ENCODE measurements around the gene CHPT1.

CHPT1 gene

DNA sequence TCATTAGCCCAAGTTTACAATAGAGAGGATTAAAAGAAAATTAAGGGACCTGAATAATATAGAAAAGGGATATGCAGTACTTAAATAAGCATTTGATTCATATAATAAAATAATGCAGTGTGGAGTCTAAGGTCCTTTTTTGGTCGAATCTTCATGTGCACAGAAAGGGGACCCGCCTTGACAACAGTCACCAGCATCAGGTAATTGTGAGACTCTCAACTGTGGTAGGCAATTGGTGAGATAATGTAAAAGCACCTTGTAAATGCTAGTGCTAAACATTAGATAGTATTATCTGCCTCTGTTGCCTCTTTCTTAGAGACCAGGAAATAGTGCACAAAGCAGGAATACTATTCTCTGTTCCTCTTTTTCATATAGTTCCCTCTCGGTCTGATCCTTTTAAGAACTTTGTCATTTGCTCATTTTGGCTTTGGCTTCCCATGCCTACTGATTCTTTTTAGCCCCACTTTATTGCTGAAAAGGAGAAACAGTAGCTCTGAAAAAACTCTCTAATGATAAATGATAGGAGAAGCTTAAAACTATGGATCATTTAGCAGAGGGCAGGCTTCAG, 17.5 kb downstream of the CHPT1 start:
- peaks cover 19% of the 10 kb centered on the region for H3K36me3 Mint-ChIP-seq (ENCODE audit: low read depth)
- H3K9me3 Mint-ChIP-seq, result peaks cover 16% of the 10 kb centered on the region
- DNase-seq, result no peak
- H3K27ac Mint-ChIP-seq, result no peak overlapping the region
- TF ChIP-seq, protein P1, sequence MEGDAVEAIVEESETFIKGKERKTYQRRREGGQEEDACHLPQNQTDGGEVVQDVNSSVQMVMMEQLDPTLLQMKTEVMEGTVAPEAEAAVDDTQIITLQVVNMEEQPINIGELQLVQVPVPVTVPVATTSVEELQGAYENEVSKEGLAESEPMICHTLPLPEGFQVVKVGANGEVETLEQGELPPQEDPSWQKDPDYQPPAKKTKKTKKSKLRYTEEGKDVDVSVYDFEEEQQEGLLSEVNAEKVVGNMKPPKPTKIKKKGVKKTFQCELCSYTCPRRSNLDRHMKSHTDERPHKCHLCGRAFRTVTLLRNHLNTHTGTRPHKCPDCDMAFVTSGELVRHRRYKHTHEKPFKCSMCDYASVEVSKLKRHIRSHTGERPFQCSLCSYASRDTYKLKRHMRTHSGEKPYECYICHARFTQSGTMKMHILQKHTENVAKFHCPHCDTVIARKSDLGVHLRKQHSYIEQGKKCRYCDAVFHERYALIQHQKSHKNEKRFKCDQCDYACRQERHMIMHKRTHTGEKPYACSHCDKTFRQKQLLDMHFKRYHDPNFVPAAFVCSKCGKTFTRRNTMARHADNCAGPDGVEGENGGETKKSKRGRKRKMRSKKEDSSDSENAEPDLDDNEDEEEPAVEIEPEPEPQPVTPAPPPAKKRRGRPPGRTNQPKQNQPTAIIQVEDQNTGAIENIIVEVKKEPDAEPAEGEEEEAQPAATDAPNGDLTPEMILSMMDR (IDR thresholded peaks at IDR 0.05), result no peak
- H3K4me1 Mint-ChIP-seq, result peaks cover 45% of the 10 kb centered on the region
- no peak overlapping the region for H3K4me3 Mint-ChIP-seq
- no peaks in the 10 kb centered on the region for H3K27me3 Mint-ChIP-seq (ENCODE audit: low read depth, poor library complexity)

DNA sequence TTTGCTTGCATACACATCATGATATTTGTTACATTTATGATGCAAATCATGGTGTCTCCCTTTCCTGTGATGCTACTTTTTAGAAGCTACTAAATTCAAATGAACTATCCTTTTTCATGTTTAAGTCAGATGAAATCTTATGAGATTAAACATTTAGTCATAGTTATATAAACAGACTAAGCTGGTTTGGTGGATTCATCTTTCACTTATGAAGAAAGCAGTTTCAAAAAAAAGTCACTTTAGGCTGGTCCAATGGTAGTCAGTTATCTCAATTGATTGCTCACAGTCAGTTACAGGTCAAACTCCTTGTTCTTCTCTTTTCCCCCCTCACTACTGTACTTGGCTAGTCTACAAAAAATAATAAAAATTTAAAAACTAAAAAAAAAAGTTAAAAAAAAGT, 22.1 kb downstream of the CHPT1 start:
- Mint-ChIP-seq H3K4me3 (no peak overlapping the region), H3K36me3 (ENCODE audit: low read depth) (no peaks in the 10 kb centered on the region), H3K4me1 (peaks cover 15% of the 10 kb centered on the region), H3K9me3 (no peaks in the 10 kb centered on the region), H3K27me3 (ENCODE audit: low read depth, poor library complexity) (no peaks in the 10 kb centered on the region), H3K27ac (no peak overlapping the region)
- no peak for DNase-seq
- TF ChIP-seq, protein P1 (IDR thresholded peaks at IDR 0.05), result no peak

DNA sequence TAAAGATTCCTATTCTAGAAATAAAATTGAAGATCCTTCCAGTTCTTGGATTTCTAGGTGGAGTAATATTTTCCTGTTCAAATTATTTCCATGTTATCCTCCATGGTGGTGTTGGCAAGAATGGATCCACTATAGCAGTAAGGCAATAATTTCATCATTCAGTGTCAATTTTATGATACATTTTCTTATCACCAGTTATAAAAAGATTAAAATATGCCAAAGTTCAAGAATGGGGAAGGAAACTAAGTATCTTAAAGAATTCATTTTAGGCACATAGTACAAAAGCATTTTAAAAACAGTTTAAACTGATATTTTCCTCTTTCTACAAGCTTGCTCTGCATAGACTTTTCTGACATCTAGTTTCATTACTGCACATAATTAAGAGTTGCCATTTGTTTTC, 22.7 kb downstream of the CHPT1 start:
- Mint-ChIP-seq H3K4me1 (peaks cover 10% of the 10 kb centered on the region), H3K36me3 (ENCODE audit: low read depth) (no peaks in the 10 kb centered on the region), H3K9me3 (no peaks in the 10 kb centered on the region), H3K27me3 (ENCODE audit: low read depth, poor library complexity) (no peaks in the 10 kb centered on the region), H3K4me3 (no peak overlapping the region), H3K27ac (no peak overlapping the region)
- TF ChIP-seq, protein P1 (IDR thresholded peaks at IDR 0.05), result no peak
- DNase-seq, result no peak

DNA sequence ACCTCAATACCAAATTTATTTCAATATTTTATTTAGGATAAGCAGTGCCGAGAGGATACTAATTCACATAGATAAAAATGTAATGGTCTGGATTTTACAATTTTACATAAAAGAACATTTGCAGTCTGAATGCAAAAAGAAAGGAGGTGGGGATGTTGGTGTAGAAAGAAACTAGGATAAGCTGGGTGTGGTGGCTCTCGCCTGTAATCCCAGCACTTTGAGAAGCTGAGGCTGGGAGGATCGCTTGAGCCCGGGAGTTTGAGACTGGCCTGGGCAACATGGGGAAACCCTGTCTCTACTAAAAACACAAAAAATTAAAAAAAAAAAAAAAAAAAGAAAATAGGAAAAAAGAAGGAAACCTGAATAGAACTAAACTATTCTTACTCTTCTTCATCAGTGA, 25.0 kb downstream of the CHPT1 start:
- Mint-ChIP-seq H3K9me3 (no peaks in the 10 kb centered on the region), H3K4me1 (no peaks in the 10 kb centered on the region), H3K36me3 (ENCODE audit: low read depth) (no peaks in the 10 kb centered on the region), H3K27ac (no peak overlapping the region), H3K4me3 (no peak overlapping the region), H3K27me3 (ENCODE audit: low read depth, poor library complexity) (no peaks in the 10 kb centered on the region)
- no peak for DNase-seq
- TF ChIP-seq, protein P1 (IDR thresholded peaks at IDR 0.05), result no peak

DNA sequence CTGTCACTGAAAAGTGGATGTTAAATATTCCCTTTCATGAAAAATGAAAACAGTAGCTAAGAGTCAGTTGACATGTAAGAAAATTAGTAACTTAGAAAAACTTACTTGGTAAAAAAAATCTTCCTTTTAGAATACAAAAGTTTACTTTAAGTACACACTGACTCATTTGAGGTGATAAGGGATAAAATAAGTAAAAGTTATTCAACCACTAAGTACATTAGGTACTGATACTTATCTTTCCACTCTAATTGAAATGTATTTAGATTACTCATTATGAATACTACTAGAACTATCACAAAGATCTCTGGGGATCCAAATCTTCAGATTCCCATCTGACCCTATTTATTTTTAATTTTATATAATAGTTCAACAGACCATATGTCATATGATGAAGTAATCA, 29.7 kb downstream of the CHPT1 start:
- Mint-ChIP-seq H3K36me3 (ENCODE audit: low read depth) (peaks cover 4% of the 10 kb centered on the region), H3K27me3 (ENCODE audit: low read depth, poor library complexity) (no peaks in the 10 kb centered on the region), H3K27ac (no peak overlapping the region), H3K4me3 (no peak overlapping the region), H3K4me1 (no peaks in the 10 kb centered on the region), H3K9me3 (no peaks in the 10 kb centered on the region)
- no peak for DNase-seq
- TF ChIP-seq, protein P1 (IDR thresholded peaks at IDR 0.05), result no peak

DNA sequence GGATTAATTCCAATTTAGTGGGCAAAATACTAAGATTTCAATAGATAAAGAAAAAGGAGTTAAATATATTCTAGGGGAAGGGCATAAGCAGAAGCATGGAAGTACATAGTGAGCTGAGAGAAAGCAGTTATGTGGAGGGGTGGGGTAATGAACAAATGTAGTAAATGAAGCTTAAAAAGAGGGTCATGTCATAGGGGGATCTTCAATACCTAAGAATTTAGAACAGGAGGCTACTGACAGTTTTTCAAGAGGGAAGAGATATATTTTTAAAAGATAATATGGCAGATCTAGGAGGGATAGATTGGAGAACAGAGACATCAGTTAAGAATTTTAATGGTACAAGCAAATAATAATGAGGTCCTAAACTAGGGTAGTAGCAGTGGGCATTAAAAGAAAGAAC, 32.4 kb downstream of the CHPT1 start:
- DNase-seq, result no peak
- TF ChIP-seq, protein P1 (IDR thresholded peaks at IDR 0.05), result no peak
- Mint-ChIP-seq H3K9me3 (no peaks in the 10 kb centered on the region), H3K4me3 (no peak overlapping the region), H3K4me1 (no peaks in the 10 kb centered on the region), H3K27me3 (ENCODE audit: low read depth, poor library complexity) (no peaks in the 10 kb centered on the region), H3K27ac (no peak overlapping the region), H3K36me3 (ENCODE audit: low read depth) (peaks cover 7% of the 10 kb centered on the region)
